IPS DF 4.7 (cell line): Measurements from ENCODE around the gene PSMD3.
A peak's percentile ranks its signal among the peaks of the same experiment; 100 is the strongest.
"Not testable (repeated sequence)": the region's sequence is repeated elsewhere in the genome, so short reads cannot be mapped to it uniquely, and the experiment has no call there.

Source experiments
- DNase-seq: peaks from one replicate; pipeline ENCODE4 v3.0.0-alpha.2; 2013; ENCODE audit warnings: low spot score; ENCODE audit errors: extremely low read depth

PSMD3 gene

DNA sequence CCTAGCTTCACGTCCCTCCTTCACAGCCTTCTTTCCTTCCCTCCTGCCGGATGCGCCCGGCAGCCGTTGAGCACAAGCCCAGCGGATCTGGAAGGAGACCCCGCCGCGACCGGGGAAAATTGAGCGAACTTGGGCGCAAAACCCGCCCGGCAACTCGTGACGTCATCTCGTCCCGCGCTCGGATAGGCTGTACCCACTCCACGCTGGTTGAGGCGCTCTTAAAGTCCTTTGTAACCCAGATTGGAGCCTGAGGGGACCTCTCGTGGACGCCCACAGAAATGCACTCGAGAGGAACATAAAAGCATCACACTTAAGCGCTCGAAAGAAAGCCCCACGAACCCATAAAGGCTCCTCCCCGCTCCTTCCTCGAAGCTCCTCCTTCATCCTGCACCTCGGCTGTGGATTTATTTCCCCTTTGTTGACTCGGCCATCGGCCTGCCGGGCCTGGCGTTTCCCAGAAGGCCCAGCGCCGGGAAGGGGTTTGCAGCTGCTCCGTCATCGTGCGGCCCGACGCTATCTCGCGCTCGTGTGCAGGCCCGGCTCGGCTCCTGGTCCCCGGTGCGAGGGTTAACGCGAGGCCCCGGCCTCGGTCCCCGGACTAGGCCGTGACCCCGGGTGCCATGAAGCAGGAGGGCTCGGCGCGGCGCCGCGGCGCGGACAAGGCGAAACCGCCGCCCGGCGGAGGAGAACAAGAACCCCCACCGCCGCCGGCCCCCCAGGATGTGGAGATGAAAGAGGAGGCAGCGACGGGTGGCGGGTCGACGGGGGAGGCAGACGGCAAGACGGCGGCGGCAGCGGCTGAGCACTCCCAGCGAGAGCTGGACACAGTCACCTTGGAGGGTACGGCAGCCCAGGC lies at the start of gene PSMD3:
PSMD3 (plus strand) TSS at position 457 of the 856 bp plus-strand sequence; CDS start at position 621, 164 bp downstream.
- peak; percentile 98 for DNase-seq

DNA sequence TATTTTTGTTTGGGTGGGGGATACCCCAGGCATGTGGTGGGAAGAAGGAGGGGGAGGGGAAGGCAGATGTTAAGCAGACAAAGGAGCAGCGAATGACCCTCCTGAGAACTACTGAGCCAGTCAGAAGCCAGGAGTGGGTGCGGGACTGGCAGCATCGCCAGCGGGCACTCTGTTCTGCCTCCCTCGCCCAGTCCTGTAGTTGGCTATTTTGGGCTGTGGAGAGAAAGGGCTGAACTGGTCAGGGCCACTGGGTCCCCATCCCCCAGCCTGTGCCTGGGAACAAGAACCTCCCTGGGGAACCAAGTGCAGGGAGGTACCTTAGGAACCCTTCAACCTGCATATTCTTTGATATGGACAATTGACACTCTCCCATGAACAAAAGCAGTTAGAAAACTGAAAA lies 46.7 kb upstream of the PSMD3 start:
- no peak for DNase-seq

GRCh38 chr17:39934324-39934723 lies 46.3 kb upstream of the PSMD3 start:
- no peak for DNase-seq

DNA sequence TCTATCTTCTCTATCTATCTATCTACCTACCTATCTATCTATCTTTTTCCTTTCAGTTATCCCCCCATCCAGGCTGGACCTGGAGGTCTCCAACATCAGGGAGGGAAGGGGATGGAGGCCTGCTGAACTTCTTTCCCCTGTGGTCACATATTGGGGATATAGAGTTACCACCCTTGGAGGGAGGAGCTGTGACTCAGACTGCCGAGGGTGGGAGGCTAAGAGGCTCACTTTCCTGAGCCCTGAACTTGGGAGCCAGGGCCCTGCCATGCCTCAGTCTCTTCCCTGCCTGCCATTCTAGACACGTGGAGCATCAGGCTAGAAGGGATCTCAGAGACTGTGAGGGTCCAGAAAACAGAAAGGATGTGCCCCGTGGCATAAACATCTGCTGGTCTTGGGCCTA lies 44.7 kb upstream of the PSMD3 start:
- DNase-seq, result no peak

GRCh38 chr17:39937447-39937846 lies 43.2 kb upstream of the PSMD3 start:
- no peak for DNase-seq

GRCh38 chr17:39938140-39938869 lies 42.3 kb upstream of the PSMD3 start:
- DNase-seq, result no peak

DNA sequence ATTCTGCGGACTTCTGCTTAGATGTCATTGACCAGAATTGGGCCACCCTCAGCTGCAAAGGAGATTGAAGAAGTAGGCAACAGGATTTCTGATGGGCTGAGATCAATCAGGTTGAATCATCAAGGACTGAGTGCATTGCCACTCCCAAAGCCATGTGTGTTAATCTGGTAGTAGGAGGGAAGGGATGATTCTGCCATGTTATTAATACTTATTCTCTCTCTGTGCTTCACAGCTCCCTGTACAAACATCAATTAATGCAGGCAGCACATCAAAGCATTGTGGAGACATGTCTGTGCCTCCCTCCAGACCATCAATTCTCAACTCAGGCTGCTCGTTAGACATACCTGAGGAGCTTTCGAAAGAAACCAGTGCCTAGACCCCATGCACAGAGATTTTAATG lies 41.5 kb upstream of the PSMD3 start:
- DNase-seq, result no peak

- DNase-seq, result no peak
Measured at GRCh38 chr17:39939588-39940419, 40.8 kb upstream of the PSMD3 start.

GRCh38 chr17:39943702-39944392 lies 36.8 kb upstream of the PSMD3 start:
- DNase-seq, result no peak

DNA sequence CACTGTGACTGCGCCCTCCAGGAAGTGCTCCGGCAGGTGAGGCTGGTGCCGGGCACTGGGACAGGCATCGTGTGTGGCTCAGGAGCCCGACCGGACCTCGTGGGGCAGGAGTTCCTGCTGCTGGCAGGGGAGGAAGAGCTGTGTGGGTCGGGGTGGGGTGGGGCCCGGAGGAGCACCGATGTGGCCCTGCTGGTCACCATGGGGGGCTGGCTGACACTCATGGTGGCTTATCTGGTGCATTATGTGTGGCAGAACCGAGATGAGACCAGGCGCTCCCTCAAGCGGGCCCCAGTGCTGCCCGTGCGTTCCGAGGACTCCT lies 36.3 kb upstream of the PSMD3 start:
- DNase-seq, result no peak

GRCh38 chr17:39946551-39947330 lies 33.9 kb upstream of the PSMD3 start:
- no peak for DNase-seq

GRCh38 chr17:39948489-39948828 lies 32.1 kb upstream of the PSMD3 start:
- not testable (repeated sequence) for DNase-seq

GRCh38 chr17:39949028-39949427 lies 31.6 kb upstream of the PSMD3 start:
- DNase-seq, result no peak

DNA sequence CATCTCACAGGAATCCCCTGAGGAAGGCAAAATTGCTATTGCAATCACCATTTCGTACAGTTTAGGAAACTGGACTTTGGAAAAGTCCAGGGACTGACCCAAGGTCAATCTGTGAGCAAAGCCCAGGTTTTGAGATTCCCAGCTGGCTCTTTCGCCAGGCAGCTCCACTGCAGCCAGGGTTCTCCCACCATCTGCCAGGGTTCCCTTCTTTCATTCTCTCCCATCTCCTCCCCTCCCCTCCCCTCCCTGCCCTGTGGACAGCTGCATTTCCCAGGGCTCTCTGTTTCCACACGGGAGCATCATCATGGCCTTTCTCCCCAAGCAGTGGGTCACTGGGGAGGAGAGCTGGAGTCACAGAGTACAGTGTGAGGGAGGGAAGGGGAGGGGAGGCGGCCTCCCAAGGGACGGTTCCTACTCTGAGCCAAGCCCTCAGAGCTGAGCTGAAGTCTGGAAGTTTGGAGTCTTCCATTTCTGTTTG lies 29.7 kb upstream of the PSMD3 start:
- no peak for DNase-seq

GRCh38 chr17:39951924-39952679 lies 28.5 kb upstream of the PSMD3 start:
- no peak for DNase-seq

DNA sequence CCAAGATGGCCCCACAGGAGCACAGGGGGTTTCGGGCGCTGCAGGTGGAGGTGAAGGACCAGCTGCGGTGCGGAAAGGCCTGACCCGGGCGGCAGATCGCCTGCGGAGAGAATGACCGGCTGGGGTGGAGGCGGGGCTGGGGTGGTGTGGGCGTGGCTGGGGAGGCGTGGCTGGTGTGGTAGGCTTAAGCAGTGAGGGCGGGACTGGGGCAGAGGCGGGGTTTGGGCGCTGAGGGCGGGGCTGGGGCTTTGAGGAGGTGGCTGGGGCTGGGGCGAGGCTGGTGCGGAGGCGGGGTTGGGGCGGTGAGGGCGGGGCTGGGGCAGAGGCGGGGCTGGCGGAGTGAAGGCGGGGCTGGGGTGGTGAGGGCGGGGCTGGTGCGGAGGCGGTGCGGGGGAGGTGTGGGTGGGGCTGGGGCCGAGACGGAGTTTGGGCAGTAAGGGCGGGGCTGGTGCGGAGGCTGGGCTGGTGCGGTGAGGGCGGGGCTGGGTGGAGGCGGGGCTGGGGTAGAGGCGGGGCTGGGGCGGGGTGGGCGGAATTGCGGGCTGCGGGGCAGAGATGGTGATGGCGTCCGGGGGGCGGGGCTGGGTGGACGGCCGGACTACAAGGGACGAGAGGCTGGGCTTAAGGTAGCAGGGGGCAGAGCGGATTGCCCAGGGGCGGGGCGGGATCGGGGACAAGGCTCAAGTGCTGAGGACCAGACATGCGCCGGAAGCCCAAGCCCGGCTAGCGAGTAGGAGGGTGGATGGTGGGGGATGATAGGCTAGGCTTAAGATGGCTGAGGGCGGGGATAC lies 27.7 kb upstream of the PSMD3 start:
- DNase-seq, result peak; percentile 95

DNA sequence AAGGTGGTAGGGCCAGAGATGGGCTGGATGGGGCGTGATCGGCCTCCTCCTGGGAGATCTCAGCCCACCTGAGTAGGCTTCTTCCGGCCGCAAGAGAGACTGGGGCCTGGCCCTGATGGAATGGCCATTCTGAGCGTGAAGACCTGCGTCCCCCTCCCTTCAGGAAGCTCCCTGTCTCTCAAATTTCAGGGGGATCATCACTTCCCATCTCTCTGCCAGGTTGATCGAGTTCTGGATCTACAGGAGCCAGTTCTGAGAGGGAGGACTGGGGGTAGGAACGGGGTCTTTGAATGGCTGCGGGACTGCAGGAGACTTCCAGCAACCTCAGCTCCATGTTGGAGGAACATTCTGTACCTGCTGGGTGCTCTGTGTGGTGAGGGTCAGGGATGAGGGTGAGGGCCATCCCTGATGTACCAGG lies 27.1 kb upstream of the PSMD3 start:
- DNase-seq, result no peak

DNA sequence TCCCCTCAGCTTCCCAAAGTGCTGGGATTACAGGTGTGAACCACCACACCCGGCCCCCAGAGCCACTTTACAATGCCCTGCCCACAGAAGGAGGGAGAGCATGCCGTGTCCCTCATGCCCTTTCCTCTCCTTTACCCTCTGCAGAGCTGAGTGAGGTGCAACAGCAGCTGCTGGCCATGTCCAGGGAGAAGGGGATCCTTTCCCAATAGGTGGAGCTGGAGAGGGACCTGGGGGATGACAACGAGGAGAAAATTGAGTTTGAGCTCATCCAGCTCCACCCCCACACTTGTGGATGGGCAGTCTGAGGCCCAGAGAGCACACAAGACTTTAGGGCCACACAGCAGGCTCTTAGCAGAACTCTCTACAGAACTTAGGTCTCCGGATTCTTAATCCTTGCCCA lies 25.7 kb upstream of the PSMD3 start:
- DNase-seq, result no peak

DNA sequence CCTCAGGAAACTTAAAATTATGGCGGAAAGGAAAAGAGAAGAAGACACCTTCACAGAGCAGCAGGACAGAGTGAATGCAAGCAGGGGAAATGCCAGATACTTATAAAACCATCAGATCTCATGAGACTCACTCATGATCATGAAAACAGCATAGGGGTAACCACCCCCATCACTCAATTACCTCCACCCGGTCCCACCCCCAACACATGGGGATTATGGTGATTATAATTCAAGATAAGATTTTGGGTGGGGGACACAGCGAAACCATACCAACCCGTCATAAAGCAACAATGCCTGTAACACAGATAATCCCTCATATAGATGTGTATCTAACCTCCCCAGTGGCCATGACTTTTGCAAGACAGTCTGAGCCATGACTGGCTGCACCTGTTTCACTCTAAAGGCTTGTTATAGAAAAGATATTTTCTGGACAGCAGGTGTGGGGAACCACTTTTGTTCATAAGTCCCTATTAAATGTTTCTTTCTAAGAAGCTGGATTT lies 24.8 kb upstream of the PSMD3 start:
- no peak for DNase-seq
